HepG2 (cell line): Measurements from ENCODE around the gene P3R3URF. TPM values are rescaled to one million over a fixed set of nuclear protein-coding genes. Genes with fewer than 3 reads are reported as not detected.
A peak's percentile ranks its signal among the peaks of the same experiment; 100 is the strongest.

Source experiments
- SALL1 ChIP-seq: sonication (generic); formaldehyde crosslinking; IDR thresholded peaks from 2 replicates; pipeline ENCODE4 v1.8.0; 2022; ENCODE audit warnings: mild to moderate bottlenecking, missing genetic modification reagents
- SIX4 ChIP-seq: sonication (generic); formaldehyde crosslinking; IDR thresholded peaks from 2 replicates; pipeline ENCODE4 v1.4.0; 2020; ENCODE audit warnings: missing genetic modification reagents
- SP4 ChIP-seq: sonication (generic); formaldehyde crosslinking; IDR thresholded peaks from 2 replicates; pipeline ENCODE4 v1.8.1; 2023; ENCODE audit warnings: mild to moderate bottlenecking, missing genetic modification reagents
- ZFP36L2 ChIP-seq: sonication (generic); formaldehyde crosslinking; IDR thresholded peaks from 2 replicates; pipeline ENCODE4 v1.4.0; 2020; ENCODE audit warnings: missing genetic modification reagents
- ZFX ChIP-seq: sonication (generic); formaldehyde crosslinking; IDR thresholded peaks from 2 replicates; pipeline ENCODE4 v1.4.0; 2020; ENCODE audit warnings: mild to moderate bottlenecking, low read depth, missing genetic modification reagents, moderate library complexity
- ZNF124 ChIP-seq: sonication (generic); formaldehyde crosslinking; IDR thresholded peaks from 2 replicates; pipeline ENCODE4 v1.4.0; 2020; ENCODE audit warnings: missing genetic modification reagents
- ZNF546 ChIP-seq: sonication (generic); formaldehyde crosslinking; conservative IDR thresholded peaks from 2 replicates; pipeline ENCODE4 v1.8.1; 2023; ENCODE audit warnings: mild to moderate bottlenecking, missing genetic modification reagents
- polyA plus RNA-seq, 8 experiments: library from polyadenylated mRNA; depleted of rRNA in 3 of 8; stranded (reverse) in 7 of 8; unstranded in 1 of 8; fragments of >200 nt; fragmentation: Illumina TruSeq in 4 of 8; extraction: Trizol in 4 of 8; gene quantifications; 2 replicates each; pipeline versions ENCODE4 v1.2.1 to v1.2.3, GENCODE V29; 2011 to 2016; ENCODE audit warnings: low read depth in 4 of 8, missing spikeins in 1 of 8, mixed read lengths in 1 of 8; ENCODE audit not compliant: insufficient read depth in 1 of 8
- total RNA-seq, 5 experiments: library from RNA; depleted of rRNA; stranded (reverse); fragments of >200 nt; fragmentation: Illumina TruSeq; extraction: Trizol; gene quantifications; 2 replicates each; pipeline ENCODE4 v1.2.3, GENCODE V29; 2016; ENCODE audit warnings: low read depth in 1 of 5
- TF ChIP-seq, protein P1 (sequence below): sonication (generic); formaldehyde crosslinking; IDR thresholded peaks from 2 replicates; pipeline ENCODE4 v1.5.1; 2020; ENCODE audit warnings: mild to moderate bottlenecking, missing genetic modification reagents, moderate library complexity
- TF ChIP-seq, protein P2 (sequence below): sonication (generic); formaldehyde crosslinking; IDR thresholded peaks from 2 replicates; pipeline ENCODE4 v1.9.0; 2022; ENCODE audit warnings: low read depth, missing genetic modification reagents
- TF ChIP-seq, protein P3 (sequence below): sonication (generic); formaldehyde crosslinking; IDR thresholded peaks from 2 replicates; pipeline ENCODE4 v1.5.1; 2020; ENCODE audit warnings: missing genetic modification reagents, mild to moderate bottlenecking, borderline replicate concordance
- TF ChIP-seq, protein P4 (sequence below): fragments of 450-650 bp; IDR thresholded peaks from 2 replicates; pipeline ENCODE4 v1.6.1; 2017
- TF ChIP-seq, protein P5 (sequence below): sonication (generic); formaldehyde crosslinking; IDR thresholded peaks from 2 replicates; pipeline ENCODE4 v1.5.0; 2020; ENCODE audit warnings: mild to moderate bottlenecking, missing genetic modification reagents, moderate library complexity

P3R3URF gene
- total and polyA plus RNA-seq, 2 of the 13 experiments (the other 11 are each of a cell fraction or from before 2014, with no cell fraction given): not detected

DNA sequence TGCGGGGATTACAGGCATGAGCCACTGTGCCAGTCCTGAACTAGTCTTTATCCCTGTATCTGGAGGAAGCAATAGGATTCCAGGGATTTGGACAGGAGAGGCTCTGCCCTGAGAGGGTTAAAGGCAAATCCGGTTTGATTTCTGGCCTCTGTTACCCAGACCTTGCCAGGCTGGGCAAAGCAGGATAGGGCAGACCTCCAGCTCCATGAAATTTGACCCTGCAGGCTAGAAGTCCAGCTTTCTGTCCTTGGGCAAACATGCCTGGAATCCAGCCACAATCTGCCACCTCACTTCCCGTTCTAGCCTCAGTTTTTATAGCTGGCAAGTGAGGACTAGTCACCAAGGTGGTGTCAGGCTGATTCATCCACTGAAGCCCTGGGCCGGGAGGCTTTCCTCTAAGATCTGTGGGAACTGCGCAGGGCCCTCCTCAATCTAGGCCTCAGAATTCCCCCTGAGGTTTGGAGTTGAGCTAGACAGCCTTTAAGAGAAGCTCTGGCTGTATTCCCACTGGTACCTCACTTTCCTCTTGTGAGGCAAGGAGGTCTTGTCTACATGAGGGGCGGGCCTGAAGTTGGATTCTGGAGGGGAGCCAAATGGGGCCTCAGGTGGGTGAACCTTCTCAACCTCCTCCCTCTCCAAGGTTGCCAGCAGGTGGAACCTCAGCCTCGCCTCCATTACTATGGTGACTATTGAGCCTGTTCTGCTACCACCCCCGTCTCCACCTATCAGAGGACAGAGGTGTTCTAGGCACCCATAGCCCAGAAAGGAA lies 7.0 kb upstream of the P3R3URF start (continued):
- TF ChIP-seq, protein P1, sequence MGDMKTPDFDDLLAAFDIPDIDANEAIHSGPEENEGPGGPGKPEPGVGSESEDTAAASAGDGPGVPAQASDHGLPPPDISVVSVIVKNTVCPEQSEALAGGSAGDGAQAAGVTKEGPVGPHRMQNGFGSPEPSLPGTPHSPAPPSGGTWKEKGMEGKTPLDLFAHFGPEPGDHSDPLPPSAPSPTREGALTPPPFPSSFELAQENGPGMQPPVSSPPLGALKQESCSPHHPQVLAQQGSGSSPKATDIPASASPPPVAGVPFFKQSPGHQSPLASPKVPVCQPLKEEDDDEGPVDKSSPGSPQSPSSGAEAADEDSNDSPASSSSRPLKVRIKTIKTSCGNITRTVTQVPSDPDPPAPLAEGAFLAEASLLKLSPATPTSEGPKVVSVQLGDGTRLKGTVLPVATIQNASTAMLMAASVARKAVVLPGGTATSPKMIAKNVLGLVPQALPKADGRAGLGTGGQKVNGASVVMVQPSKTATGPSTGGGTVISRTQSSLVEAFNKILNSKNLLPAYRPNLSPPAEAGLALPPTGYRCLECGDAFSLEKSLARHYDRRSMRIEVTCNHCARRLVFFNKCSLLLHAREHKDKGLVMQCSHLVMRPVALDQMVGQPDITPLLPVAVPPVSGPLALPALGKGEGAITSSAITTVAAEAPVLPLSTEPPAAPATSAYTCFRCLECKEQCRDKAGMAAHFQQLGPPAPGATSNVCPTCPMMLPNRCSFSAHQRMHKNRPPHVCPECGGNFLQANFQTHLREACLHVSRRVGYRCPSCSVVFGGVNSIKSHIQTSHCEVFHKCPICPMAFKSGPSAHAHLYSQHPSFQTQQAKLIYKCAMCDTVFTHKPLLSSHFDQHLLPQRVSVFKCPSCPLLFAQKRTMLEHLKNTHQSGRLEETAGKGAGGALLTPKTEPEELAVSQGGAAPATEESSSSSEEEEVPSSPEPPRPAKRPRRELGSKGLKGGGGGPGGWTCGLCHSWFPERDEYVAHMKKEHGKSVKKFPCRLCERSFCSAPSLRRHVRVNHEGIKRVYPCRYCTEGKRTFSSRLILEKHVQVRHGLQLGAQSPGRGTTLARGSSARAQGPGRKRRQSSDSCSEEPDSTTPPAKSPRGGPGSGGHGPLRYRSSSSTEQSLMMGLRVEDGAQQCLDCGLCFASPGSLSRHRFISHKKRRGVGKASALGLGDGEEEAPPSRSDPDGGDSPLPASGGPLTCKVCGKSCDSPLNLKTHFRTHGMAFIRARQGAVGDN (CRISPR knock-in tag): peak; percentile 49
- TF ChIP-seq ZNF546 (CRISPR knock-in tag) (no peak), SALL1 (CRISPR knock-in tag) (peak; percentile 82), SIX4 (CRISPR knock-in tag) (peak; percentile 96), SP4 (CRISPR knock-in tag) (no peak), ZNF124 (CRISPR knock-in tag) (no peak), ZFX (CRISPR knock-in tag) (peak; percentile 62), ZFP36L2 (CRISPR knock-in tag) (no peak)
- TF ChIP-seq, protein P2, sequence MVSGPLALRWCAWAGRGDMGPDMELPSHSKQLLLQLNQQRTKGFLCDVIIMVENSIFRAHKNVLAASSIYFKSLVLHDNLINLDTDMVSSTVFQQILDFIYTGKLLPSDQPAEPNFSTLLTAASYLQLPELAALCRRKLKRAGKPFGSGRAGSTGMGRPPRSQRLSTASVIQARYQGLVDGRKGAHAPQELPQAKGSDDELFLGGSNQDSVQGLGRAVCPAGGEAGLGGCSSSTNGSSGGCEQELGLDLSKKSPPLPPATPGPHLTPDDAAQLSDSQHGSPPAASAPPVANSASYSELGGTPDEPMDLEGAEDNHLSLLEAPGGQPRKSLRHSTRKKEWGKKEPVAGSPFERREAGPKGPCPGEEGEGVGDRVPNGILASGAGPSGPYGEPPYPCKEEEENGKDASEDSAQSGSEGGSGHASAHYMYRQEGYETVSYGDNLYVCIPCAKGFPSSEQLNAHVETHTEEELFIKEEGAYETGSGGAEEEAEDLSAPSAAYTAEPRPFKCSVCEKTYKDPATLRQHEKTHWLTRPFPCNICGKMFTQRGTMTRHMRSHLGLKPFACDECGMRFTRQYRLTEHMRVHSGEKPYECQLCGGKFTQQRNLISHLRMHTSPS: peak; percentile 98
- TF ChIP-seq, protein P3, sequence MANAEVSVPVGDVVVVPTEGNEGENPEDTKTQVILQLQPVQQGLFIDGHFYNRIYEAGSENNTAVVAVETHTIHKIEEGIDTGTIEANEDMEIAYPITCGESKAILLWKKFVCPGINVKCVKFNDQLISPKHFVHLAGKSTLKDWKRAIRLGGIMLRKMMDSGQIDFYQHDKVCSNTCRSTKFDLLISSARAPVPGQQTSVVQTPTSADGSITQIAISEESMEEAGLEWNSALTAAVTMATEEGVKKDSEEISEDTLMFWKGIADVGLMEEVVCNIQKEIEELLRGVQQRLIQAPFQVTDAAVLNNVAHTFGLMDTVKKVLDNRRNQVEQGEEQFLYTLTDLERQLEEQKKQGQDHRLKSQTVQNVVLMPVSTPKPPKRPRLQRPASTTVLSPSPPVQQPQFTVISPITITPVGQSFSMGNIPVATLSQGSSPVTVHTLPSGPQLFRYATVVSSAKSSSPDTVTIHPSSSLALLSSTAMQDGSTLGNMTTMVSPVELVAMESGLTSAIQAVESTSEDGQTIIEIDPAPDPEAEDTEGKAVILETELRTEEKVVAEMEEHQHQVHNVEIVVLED (CRISPR knock-in tag): 0 out of 2 replicates have a peak, but pooled peaks have one; percentile 20
- TF ChIP-seq, protein P4, sequence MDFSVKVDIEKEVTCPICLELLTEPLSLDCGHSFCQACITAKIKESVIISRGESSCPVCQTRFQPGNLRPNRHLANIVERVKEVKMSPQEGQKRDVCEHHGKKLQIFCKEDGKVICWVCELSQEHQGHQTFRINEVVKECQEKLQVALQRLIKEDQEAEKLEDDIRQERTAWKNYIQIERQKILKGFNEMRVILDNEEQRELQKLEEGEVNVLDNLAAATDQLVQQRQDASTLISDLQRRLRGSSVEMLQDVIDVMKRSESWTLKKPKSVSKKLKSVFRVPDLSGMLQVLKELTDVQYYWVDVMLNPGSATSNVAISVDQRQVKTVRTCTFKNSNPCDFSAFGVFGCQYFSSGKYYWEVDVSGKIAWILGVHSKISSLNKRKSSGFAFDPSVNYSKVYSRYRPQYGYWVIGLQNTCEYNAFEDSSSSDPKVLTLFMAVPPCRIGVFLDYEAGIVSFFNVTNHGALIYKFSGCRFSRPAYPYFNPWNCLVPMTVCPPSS: no peak
- TF ChIP-seq, protein P5, sequence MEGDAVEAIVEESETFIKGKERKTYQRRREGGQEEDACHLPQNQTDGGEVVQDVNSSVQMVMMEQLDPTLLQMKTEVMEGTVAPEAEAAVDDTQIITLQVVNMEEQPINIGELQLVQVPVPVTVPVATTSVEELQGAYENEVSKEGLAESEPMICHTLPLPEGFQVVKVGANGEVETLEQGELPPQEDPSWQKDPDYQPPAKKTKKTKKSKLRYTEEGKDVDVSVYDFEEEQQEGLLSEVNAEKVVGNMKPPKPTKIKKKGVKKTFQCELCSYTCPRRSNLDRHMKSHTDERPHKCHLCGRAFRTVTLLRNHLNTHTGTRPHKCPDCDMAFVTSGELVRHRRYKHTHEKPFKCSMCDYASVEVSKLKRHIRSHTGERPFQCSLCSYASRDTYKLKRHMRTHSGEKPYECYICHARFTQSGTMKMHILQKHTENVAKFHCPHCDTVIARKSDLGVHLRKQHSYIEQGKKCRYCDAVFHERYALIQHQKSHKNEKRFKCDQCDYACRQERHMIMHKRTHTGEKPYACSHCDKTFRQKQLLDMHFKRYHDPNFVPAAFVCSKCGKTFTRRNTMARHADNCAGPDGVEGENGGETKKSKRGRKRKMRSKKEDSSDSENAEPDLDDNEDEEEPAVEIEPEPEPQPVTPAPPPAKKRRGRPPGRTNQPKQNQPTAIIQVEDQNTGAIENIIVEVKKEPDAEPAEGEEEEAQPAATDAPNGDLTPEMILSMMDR (CRISPR knock-in tag): peak; percentile 36; the same call in 1 of the 2 replicates
